Breast epithelium (tissue), 4 donors: Measurements from ENCODE around the gene B4GALNT4. TPM values are rescaled to one million over a fixed set of nuclear protein-coding genes. Genes with fewer than 3 reads are reported as not detected.
"Not testable (repeated sequence)": the region's sequence is repeated elsewhere in the genome, so short reads cannot be mapped to it uniquely, and the experiment has no call there.

Experiments used
- DNase-seq, 2 donors: peaks; one replicate each; pipeline ENCODE4 v3.0.0-alpha.2; 2019; ENCODE audit warnings: low spot score in 2 of 2
- H3K27ac ChIP-seq, 2 donors: fragments of 200-600 bp; sonication (generic) in 1 of 2; one replicate each; pipeline ENCODE4 v1.5.1; 2016 to 2019; ENCODE audit warnings: mild to moderate bottlenecking in 1 of 2
- H3K27me3 ChIP-seq, 2 donors: fragments of 200-600 bp; sonication (generic) in 1 of 2; one replicate each; pipeline versions ENCODE4 v1.5.1 to v1.6.0; 2017 to 2019; ENCODE audit warnings: control low read depth in 1 of 2, mild to moderate bottlenecking in 1 of 2
- H3K36me3 ChIP-seq: fragments of 200-600 bp; one replicate; pipeline ENCODE4 v1.5.1; 2019
- H3K4me1 ChIP-seq, 2 donors: fragments of 200-600 bp; sonication (generic); one replicate each; pipeline ENCODE4 v1.5.1; 2016 to 2019; ENCODE audit warnings: control low read depth in 1 of 2
- H3K4me3 ChIP-seq, 3 donors: fragments of 200-600 bp; sonication (generic); 1 replicate in 2 of 3; 2 replicates in 1 of 3; pipeline ENCODE4 v1.5.1; 2016 to 2019; ENCODE audit warnings: mild to moderate bottlenecking in 3 of 3, moderate library complexity in 2 of 3
- H3K9me3 ChIP-seq, 2 donors: fragments of 200-600 bp; sonication (generic) in 1 of 2; one replicate each; pipeline ENCODE4 v1.5.1; 2016 to 2019; ENCODE audit warnings: control low read depth in 1 of 2
- CTCF ChIP-seq, 3 donors: fragments of 450-650 bp; IDR thresholded peaks; one replicate each; pipeline ENCODE4 v1.5.1; 2016 to 2017; ENCODE audit warnings: antibody characterized with exemption in 3 of 3, mild to moderate bottlenecking in 3 of 3, moderate library complexity in 3 of 3
- POLR2A ChIP-seq: fragments of 450-650 bp; IDR thresholded peaks from one replicate; pipeline ENCODE4 v1.6.1; 2016; ENCODE audit warnings: antibody characterized with exemption, mild to moderate bottlenecking, moderate library complexity
- POLR2AphosphoS5 ChIP-seq, 3 donors: sonication (generic); formaldehyde crosslinking; IDR thresholded peaks; one replicate each; pipeline ENCODE4 v1.6.1; 2017; ENCODE audit warnings: antibody characterized with exemption in 3 of 3
- intact Hi-C: fragments of 100-400 bp; cut with DNase I; formaldehyde crosslinking; loops from one replicate; pipeline ENCODE4 v1.15.1; 2023; ENCODE audit warnings: low total_unique reads
- total RNA-seq, 3 donors: library from RNA; depleted of rRNA; stranded (reverse); fragments of >200 nt; gene quantifications; one replicate each; pipeline ENCODE4 v1.1.0, GENCODE V29; 2016

Gene B4GALNT4
- total RNA-seq, 3 donors from 2014 or later = 0.48 to 11.3 (median 8.2) TPM

GRCh38 chr11:385594-386351 is 16.5 kb downstream of the B4GALNT4 start:
- TF ChIP-seq CTCF (IDR thresholded peaks at IDR 0.05) (no peak), POLR2AphosphoS5 (IDR thresholded peaks at IDR 0.05) (no peak), POLR2A (no peak)
- H3K9me3 ChIP-seq = peaks cover 11 to 16% of the 10 kb centered on the region in 2 donors
- H3K27me3 ChIP-seq = no peaks in the 10 kb centered on the region
- intact Hi-C loops = no loop called here
- H3K27ac ChIP-seq = no peak overlapping the region
- no peak overlapping the region for H3K4me3 ChIP-seq
- no peak for DNase-seq
- H3K4me1 ChIP-seq = no peaks in the 10 kb centered on the region
- H3K36me3 ChIP-seq = no peaks in the 10 kb centered on the region

GRCh38 chr11:386483-386882 is 17.2 kb downstream of the B4GALNT4 start:
- no peak for TF ChIP-seq POLR2A
- TF ChIP-seq POLR2AphosphoS5 (IDR thresholded peaks at IDR 0.05) = no peak
- TF ChIP-seq CTCF (IDR thresholded peaks at IDR 0.05) = no peak
- H3K4me3 ChIP-seq = no peak overlapping the region
- DNase-seq = no peak
- no peak overlapping the region for H3K27ac ChIP-seq
- no peaks in the 10 kb centered on the region for H3K36me3 ChIP-seq
- peaks cover 11 to 16% of the 10 kb centered on the region in 2 donors for H3K9me3 ChIP-seq
- H3K27me3 ChIP-seq = no peaks in the 10 kb centered on the region
- H3K4me1 ChIP-seq = no peaks in the 10 kb centered on the region
- intact Hi-C loops = no loop called here

GRCh38 chr11:387193-387793 is 18.0 kb downstream of the B4GALNT4 start:
- H3K4me1 ChIP-seq = no peaks in the 10 kb centered on the region
- no peak overlapping the region for H3K4me3 ChIP-seq
- H3K27me3 ChIP-seq = no peaks in the 10 kb centered on the region
- TF ChIP-seq POLR2A (no peak), POLR2AphosphoS5 (IDR thresholded peaks at IDR 0.05) (no peak), CTCF (IDR thresholded peaks at IDR 0.05) (no peak)
- H3K36me3 ChIP-seq = no peaks in the 10 kb centered on the region
- intact Hi-C loops = no loop called here
- no peak overlapping the region for H3K27ac ChIP-seq
- no peak for DNase-seq
- H3K9me3 ChIP-seq = peaks cover 11 to 16% of the 10 kb centered on the region in 2 donors

- H3K36me3 ChIP-seq, DNase-seq, intact Hi-C loops, H3K27ac ChIP-seq, H3K4me3 ChIP-seq, H3K27me3 ChIP-seq, H3K4me1 ChIP-seq: not testable (repeated sequence)
- H3K9me3 ChIP-seq = peaks cover 11 to 16% of the 10 kb centered on the region in 2 donors
Observed at GRCh38 chr11:389369-389768, 20.1 kb downstream of the B4GALNT4 start.

GRCh38 chr11:390175-390574 is 20.9 kb downstream of the B4GALNT4 start:
- DNase-seq = no peak
- Histone ChIP-seq H3K27ac (no peak overlapping the region), H3K27me3 (no peaks in the 10 kb centered on the region), H3K4me3 (no peak overlapping the region), H3K4me1 (peaks cover 2 to 9% of the 10 kb centered on the region in 2 donors), H3K9me3 (peaks cover 11 to 16% of the 10 kb centered on the region in 2 donors), H3K36me3 (no peaks in the 10 kb centered on the region)
- TF ChIP-seq POLR2A (no peak), CTCF (IDR thresholded peaks at IDR 0.05) (peak in 1 of 3 donors; percentile 11)
- intact Hi-C loops = no loop called here
